NCI-H446 treated with DMSO at 0.1 percent for 48 hours (cell line): ENCODE measurements around the gene TTC7B.

Experiments used
- DNase-seq: peaks from one replicate; lab custom pipeline; 2025; lab: John Stamatoyannopoulos, UW

TTC7B gene

GRCh38 chr14:90511252-90511651 is 305.0 kb downstream of the TTC7B start:
- DNase-seq, result no peak

- DNase-seq, result no peak
Observed at GRCh38 chr14:90510159-90510558, 306.1 kb downstream of the TTC7B start.

- no peak for DNase-seq
Observed at GRCh38 chr14:90509403-90509802, 306.8 kb downstream of the TTC7B start.

- no peak for DNase-seq
Observed at GRCh38 chr14:90508536-90509254, 307.5 kb downstream of the TTC7B start.

- no peak for DNase-seq
Observed at GRCh38 chr14:90508036-90508435, 308.2 kb downstream of the TTC7B start.

- DNase-seq, result no peak
Observed at GRCh38 chr14:90507428-90507827, 308.8 kb downstream of the TTC7B start.

GRCh38 chr14:90506748-90507147 is 309.5 kb downstream of the TTC7B start:
- DNase-seq, result no peak

GRCh38 chr14:90505531-90505930 is 310.7 kb downstream of the TTC7B start:
- no peak for DNase-seq

- no peak for DNase-seq
Observed at GRCh38 chr14:90504643-90505042, 311.6 kb downstream of the TTC7B start.

- DNase-seq, result no peak
Observed at GRCh38 chr14:90503582-90503981, 312.6 kb downstream of the TTC7B start.

GRCh38 chr14:90502760-90503159 is 313.5 kb downstream of the TTC7B start:
- DNase-seq, result no peak

GRCh38 chr14:90500665-90501370 is 315.4 kb downstream of the TTC7B start:
- no peak for DNase-seq

GRCh38 chr14:90499908-90500664 is 316.1 kb downstream of the TTC7B start:
- no peak for DNase-seq

GRCh38 chr14:90499121-90499520 is 317.1 kb downstream of the TTC7B start:
- no peak for DNase-seq

- no peak for DNase-seq
Observed at GRCh38 chr14:90498198-90498597, 318.0 kb downstream of the TTC7B start.

- no peak for DNase-seq
Observed at GRCh38 chr14:90496379-90496778, 319.9 kb downstream of the TTC7B start.

- no peak for DNase-seq
Observed at GRCh38 chr14:90495357-90496276, 320.6 kb downstream of the TTC7B start.

GRCh38 chr14:90491911-90492531 is 324.2 kb downstream of the TTC7B start:
- DNase-seq, result peak; percentile 48

- DNase-seq, result peak; percentile 80
Observed at GRCh38 chr14:90491221-90491885, 324.9 kb downstream of the TTC7B start.

GRCh38 chr14:90490720-90491050 is 325.5 kb downstream of the TTC7B start:
- DNase-seq, result no peak
